GM23248 (cell line): Measurements from ENCODE around the gene CLEC2B.

ENCODE experiments used
- EZH2 ChIP-seq: fragments of 200-600 bp; sonication (generic); IDR thresholded peaks from 2 replicates; pipeline ENCODE4 v1.6.1; 2018; ENCODE audit warnings: antibody characterized with exemption, mild to moderate bottlenecking; ENCODE audit not compliant: insufficient read depth, poor library complexity, severe bottlenecking
- EZH2phosphoT487 ChIP-seq: fragments of 200-600 bp; sonication (generic); IDR thresholded peaks from 2 replicates; pipeline ENCODE4 v1.6.1; 2018; ENCODE audit warnings: antibody characterized with exemption, moderate library complexity, mild to moderate bottlenecking, low read depth; ENCODE audit not compliant: insufficient read depth

- no peak for TF ChIP-seq EZH2phosphoT487
- TF ChIP-seq EZH2, result no peak
These were observed 1.6 kb downstream of the CLEC2B start for GRCh38 chr12:9867531-9867930.
